ENCODE measurements around the gene ADAMTS20. TPM values are rescaled to one million over a fixed set of nuclear protein-coding genes. Genes with fewer than 3 reads are reported as not detected.
"Not testable (repeated sequence)": the region's sequence is repeated elsewhere in the genome, so short reads cannot be mapped to it uniquely, and the experiment has no call there.

The ADAMTS20 gene
- total RNA-seq, 4 donors from 2014 or later: not detected

- TF ChIP-seq CTCF (IDR thresholded peaks at IDR 0.05): no peak
- no peak for TF ChIP-seq EP300 (IDR thresholded peaks at IDR 0.05)
- no peak for TF ChIP-seq POLR2A (IDR thresholded peaks at IDR 0.05)
- no peak for DNase-seq (ENCODE audit: low spot score in 2 of 2)
- no peaks in the 10 kb centered on the region for H3K9me3 ChIP-seq
- no peaks in the 10 kb centered on the region for H3K36me3 ChIP-seq
- H3K27me3 ChIP-seq: no peaks in the 10 kb centered on the region
- WGBS, 2 donors: 85 to 92% methylated on average over 2 of the region's 2 CpGs
- H3K27ac ChIP-seq: no peak overlapping the region
- H3K4me1 ChIP-seq: no peaks in the 10 kb centered on the region
- no peak overlapping the region for H3K4me3 ChIP-seq
Measured at GRCh38 chr12:43362910-43363694, 188.9 kb downstream of the ADAMTS20 start.

GRCh38 chr12:43361031-43361710, 190.8 kb downstream of the ADAMTS20 start:
- Histone ChIP-seq H3K27ac (no peak overlapping the region), H3K4me3 (no peak overlapping the region), H3K4me1 (no peaks in the 10 kb centered on the region), H3K9me3 (no peaks in the 10 kb centered on the region), H3K27me3 (no peaks in the 10 kb centered on the region), H3K36me3 (no peaks in the 10 kb centered on the region)
- 65 to 72% methylated on average over 6 of the region's 6 CpGs for WGBS, 2 donors
- no peak for TF ChIP-seq CTCF (IDR thresholded peaks at IDR 0.05)
- TF ChIP-seq POLR2A (IDR thresholded peaks at IDR 0.05): no peak
- TF ChIP-seq EP300 (IDR thresholded peaks at IDR 0.05): no peak
- DNase-seq (ENCODE audit: low spot score in 2 of 2): no peak

GRCh38 chr12:43360001-43360400, 192.0 kb downstream of the ADAMTS20 start:
- not testable (repeated sequence) for H3K36me3 ChIP-seq; H3K4me3 ChIP-seq; DNase-seq (ENCODE audit: low spot score in 2 of 2); H3K4me1 ChIP-seq; H3K27ac ChIP-seq; H3K27me3 ChIP-seq; H3K9me3 ChIP-seq
- 93 to 95% methylated on average over 10 of the region's 10 CpGs for WGBS, 2 donors

GRCh38 chr12:43357141-43357540, 194.9 kb downstream of the ADAMTS20 start:
- Histone ChIP-seq H3K4me1 (no peaks in the 10 kb centered on the region), H3K36me3 (no peaks in the 10 kb centered on the region), H3K9me3 (no peaks in the 10 kb centered on the region), H3K27me3 (no peaks in the 10 kb centered on the region), H3K4me3 (no peak overlapping the region), H3K27ac (no peak overlapping the region)
- no peak for DNase-seq (ENCODE audit: low spot score in 2 of 2)
- 96 to 99% methylated on average over 1 of the region's 1 CpG for WGBS, 2 donors
- TF ChIP-seq EP300 (IDR thresholded peaks at IDR 0.05) (no peak), POLR2A (IDR thresholded peaks at IDR 0.05) (no peak), CTCF (IDR thresholded peaks at IDR 0.05) (no peak)

GRCh38 chr12:43352001-43352400, 200.0 kb downstream of the ADAMTS20 start:
- H3K27ac ChIP-seq: no peak overlapping the region
- TF ChIP-seq CTCF (IDR thresholded peaks at IDR 0.05) (no peak), EP300 (IDR thresholded peaks at IDR 0.05) (no peak), POLR2A (IDR thresholded peaks at IDR 0.05) (no peak)
- H3K36me3 ChIP-seq: no peaks in the 10 kb centered on the region
- no peak for DNase-seq (ENCODE audit: low spot score in 2 of 2)
- H3K4me1 ChIP-seq: no peaks in the 10 kb centered on the region
- no peaks in the 10 kb centered on the region for H3K27me3 ChIP-seq
- 79 to 89% methylated on average over 3 of the region's 3 CpGs for WGBS, 2 donors
- no peak overlapping the region for H3K4me3 ChIP-seq
- H3K9me3 ChIP-seq: no peaks in the 10 kb centered on the region
